Hepatocyte (in vitro differentiated cells): Measurements from ENCODE around the gene TMPRSS2.

ENCODE experiments used
- EZH2 ChIP-seq: fragments of 200-600 bp; sonication (generic); IDR thresholded peaks from 2 replicates; pipeline ENCODE4 v1.6.1; 2016; ENCODE audit warnings: antibody characterized with exemption, mild to moderate bottlenecking, borderline replicate concordance
- EZH2phosphoT487 ChIP-seq: fragments of 200-600 bp; sonication (generic); IDR thresholded peaks from one replicate; pipeline ENCODE4 v1.6.1; 2018; ENCODE audit warnings: antibody characterized with exemption, mild to moderate bottlenecking, low read depth, moderate library complexity; ENCODE audit not compliant: unreplicated experiment, severe bottlenecking
- TF ChIP-seq, protein P1 (sequence below): fragments of 200-600 bp; sonication (generic); IDR thresholded peaks from 2 replicates; pipeline ENCODE4 v1.5.1; 2016; ENCODE audit warnings: antibody characterized with exemption, mild to moderate bottlenecking; ENCODE audit not compliant: poor library complexity

DNA sequence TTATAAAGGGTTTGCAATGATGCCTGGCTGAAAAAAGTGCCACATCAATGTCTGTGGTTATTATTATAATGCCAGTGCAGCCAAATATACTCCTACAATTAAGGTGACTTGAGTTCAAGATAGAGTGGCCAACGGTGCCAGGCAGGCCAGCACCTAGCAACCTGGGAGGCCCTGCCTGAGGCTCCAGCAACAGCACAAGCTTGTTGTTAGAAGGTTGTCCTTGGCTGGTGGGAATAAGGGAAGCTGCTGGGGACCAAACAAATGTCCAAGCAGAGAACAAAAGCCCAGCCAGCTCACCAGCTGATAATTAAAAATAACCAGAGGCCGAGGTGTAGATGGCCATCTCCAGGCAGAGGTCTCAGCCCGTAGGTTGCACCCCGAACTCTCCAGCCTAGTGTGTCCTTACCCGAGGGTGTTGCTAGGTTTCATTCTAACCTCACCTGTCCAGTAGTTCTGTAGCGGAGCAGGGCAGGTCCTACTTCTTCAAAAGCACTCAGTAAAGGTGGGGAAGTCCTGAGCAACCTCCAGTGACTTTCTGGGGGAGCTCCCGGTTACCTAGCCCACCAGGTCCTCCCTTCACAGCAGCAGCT is 1.9 kb downstream of the TMPRSS2 start:
- TF ChIP-seq, protein P1, sequence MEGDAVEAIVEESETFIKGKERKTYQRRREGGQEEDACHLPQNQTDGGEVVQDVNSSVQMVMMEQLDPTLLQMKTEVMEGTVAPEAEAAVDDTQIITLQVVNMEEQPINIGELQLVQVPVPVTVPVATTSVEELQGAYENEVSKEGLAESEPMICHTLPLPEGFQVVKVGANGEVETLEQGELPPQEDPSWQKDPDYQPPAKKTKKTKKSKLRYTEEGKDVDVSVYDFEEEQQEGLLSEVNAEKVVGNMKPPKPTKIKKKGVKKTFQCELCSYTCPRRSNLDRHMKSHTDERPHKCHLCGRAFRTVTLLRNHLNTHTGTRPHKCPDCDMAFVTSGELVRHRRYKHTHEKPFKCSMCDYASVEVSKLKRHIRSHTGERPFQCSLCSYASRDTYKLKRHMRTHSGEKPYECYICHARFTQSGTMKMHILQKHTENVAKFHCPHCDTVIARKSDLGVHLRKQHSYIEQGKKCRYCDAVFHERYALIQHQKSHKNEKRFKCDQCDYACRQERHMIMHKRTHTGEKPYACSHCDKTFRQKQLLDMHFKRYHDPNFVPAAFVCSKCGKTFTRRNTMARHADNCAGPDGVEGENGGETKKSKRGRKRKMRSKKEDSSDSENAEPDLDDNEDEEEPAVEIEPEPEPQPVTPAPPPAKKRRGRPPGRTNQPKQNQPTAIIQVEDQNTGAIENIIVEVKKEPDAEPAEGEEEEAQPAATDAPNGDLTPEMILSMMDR: no peak
- no peak for TF ChIP-seq EZH2
- no peak for TF ChIP-seq EZH2phosphoT487
